GM19099 (cell line): ENCODE data around the gene PLLP.

Experiments used
- POLR2A ChIP-seq: IDR thresholded peaks from 3 replicates; pipeline ENCODE4 v1.6.1; 2011; ENCODE audit warnings: low read depth; ENCODE audit not compliant: insufficient read length; ENCODE audit errors: extremely low read depth

PLLP gene

DNA sequence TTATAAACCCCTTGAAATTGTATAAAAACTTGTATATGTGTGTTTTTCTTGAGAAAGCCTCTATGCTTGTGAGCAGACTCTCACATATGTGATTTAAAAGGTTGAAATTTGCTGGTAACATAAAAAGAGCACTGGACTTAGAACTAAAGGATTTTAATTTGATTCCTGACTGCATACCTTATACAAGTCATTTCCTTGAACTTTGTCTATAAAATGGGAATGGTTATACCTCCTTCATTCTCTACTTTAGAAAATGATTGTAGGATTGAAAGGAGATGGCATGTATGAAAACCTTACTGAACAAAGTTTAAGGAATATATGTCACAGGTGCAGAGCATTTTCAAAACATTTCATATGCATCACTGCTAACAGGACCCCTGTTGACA is 49.8 kb downstream of the PLLP start:
- TF ChIP-seq POLR2A, result no peak

GRCh38 chr16:57233944-57234706 is 50.3 kb downstream of the PLLP start:
- no peak for TF ChIP-seq POLR2A

DNA sequence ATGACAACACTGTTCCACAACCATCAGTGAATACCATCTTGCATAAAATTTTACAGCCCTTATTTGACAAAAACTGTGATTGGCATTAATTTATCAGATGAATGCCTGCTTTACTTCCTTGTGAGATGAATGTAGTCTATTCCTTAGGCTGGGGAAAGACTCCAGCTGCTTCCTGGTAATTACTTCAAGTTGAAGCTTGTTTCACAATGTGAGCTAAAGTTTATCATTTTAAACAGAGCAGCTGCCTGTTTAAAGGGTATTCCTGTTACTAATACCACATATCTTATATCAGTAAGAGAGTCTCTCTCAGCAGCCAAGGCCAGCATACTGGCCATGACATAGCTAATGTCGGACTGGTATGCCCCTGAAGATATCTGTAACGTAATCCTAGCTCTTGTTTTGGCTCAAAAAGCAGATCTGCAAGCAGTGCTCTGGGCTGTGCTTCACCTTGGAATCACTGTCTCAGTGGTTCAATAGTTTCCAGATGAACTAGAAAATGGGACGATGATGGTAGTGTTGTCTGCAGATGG is 52.6 kb downstream of the PLLP start:
- TF ChIP-seq POLR2A, result no peak

DNA sequence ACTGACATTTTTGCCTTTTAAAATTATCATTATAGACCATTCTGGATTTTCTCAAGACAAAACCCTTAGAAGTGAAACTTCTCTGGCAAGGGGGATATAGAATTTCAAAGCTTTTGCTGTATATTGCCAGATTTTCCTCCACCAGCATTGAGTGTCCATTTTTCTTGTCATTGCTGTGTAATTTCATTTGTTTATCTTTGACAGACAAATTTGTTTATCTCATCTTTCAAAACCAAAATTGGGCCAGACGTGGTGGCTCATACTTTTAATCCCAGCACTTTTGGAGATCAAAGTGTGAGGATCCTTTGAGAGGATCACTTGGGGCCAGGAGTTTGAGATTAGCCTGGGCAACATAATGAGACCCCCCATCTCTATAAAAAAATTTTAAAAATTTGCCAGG is 55.4 kb downstream of the PLLP start:
- no peak for TF ChIP-seq POLR2A

GRCh38 chr16:57226701-57227621 is 57.5 kb downstream of the PLLP start:
- TF ChIP-seq POLR2A, result no peak

DNA sequence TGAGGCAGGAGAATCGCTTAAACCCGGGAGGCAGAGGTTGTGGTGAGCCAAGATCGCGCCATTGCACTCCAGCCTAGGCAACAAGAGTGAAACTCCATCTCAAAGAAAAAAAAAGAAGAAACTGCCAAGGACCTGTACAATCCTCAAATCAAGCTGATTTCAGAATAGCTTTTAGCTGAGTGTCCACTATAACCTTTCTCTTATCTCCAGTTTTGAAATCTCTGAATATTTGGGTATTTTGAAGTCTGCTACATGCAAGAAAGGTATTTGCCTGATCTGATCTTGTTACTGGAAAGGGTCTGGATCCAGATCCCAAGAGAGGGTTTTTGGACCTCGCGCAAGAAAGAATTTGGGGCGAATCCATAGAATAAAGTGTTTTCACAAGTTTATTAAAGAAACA is 58.5 kb downstream of the PLLP start:
- TF ChIP-seq POLR2A, result no peak

DNA sequence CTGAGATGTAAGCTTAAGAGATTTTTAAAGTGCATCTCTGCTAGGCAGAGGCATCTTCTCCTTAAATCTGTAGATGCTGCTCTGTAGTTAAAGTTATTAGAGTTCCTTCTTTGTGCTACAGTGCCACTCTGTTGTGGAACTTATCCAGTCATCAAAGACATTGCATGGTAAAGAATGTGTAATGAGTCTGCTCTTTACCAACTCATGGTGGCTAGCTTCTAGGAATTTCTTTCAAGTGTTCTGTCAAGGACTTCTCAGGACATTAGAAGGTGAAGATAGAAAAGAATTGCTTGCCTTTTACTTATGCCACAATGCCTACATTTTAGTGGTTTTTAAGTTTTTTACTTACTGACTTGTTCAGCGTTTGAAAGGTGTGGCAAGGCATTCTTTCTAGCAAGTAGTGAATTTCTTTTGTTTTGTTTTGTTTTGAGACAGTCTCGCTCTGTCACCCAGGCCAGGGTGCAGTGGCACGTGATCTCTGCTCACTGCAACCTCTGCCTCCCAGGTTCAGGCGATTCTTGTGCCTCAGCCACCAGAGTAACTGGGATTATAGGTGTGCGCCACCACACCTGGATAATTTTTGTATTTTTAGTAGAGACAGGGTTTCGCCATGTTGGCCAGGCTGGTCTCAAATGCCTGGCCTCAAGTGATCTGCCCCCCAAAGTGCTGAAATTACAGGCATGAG is 59.7 kb downstream of the PLLP start:
- no peak for TF ChIP-seq POLR2A

DNA sequence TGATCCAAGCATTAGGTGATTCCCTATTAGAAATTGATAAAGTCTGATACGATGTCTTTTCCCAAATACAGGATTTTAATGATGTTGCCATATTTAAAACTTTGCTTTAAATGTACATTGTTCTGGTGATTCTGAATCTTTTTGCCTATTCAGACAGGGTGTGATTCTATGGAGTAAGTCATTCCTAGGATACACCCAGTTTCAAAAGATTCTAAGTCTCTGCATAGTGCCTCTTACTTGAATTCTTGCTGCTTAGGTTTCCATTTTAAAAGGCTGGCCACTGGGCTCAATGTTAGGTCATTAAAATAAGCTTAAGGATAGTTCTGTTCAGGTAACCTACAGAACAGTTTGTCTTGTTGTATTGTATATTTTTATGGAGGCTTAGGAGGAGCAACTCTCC is 61.4 kb downstream of the PLLP start:
- no peak for TF ChIP-seq POLR2A

DNA sequence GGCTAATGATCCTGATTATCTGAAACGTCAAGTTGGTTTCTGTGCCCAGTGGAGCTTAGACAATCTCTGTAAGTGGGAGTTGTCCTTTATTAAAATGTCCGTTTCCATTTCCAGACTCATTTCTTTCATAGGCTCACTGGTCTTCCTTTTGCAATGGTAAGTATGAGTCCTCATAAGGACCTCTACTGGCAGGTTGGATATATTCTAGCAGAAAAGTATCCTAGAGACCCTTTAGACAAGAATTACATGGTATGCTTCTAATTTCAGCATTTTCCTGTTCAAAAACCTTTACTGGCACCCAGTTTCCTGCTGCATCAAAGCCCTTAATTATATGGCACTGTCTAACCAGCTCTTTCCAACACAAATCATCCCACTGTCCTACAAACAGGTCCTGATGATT is 67.5 kb downstream of the PLLP start:
- no peak for TF ChIP-seq POLR2A

- TF ChIP-seq POLR2A, result no peak
Measured at GRCh38 chr16:57213462-57213861, 71.0 kb downstream of the PLLP start.

DNA sequence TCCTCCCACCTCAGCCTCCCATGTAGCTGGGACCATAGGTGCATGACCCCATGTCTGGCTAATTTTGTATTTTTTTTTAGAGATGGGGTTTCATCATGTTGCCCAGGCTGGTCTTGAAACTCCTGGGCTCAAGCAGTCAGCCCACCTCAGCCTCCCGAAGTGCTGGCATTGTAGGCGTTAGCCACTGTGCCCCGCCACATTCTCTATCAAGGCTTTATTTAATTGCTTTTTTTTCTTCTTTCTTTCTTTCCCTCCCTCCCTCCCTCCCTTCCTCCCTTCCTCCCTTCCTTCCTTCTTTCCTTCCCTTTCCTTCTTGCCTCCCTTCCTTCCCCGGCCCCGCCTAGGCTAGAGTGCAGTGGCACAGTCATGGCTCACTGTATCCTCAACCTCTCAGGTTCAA is 74.7 kb downstream of the PLLP start:
- no peak for TF ChIP-seq POLR2A

DNA sequence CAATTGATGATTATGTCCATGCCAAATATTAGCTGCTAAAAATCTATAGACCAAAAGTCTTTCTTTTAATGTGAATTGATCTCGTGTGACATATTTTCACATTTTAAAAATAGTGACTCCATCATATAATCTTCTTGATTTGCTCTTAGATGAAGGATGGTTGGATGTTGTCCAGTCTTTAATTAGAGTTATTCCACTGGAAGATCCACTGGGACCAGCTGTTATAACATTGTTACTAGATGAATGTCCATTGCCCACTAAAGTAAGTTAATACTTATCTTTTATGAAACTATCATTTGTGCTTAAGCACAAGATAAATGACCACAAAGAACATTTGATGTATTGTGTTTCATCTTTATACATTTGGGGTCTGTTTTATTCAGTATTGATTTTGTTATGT is 75.5 kb downstream of the PLLP start:
- TF ChIP-seq POLR2A, result no peak
